ENCODE data around the gene PKD2L2. TPM values are rescaled to one million over a fixed set of nuclear protein-coding genes. Genes with fewer than 3 reads are reported as not detected.
"Not testable (repeated sequence)": the region's sequence is repeated elsewhere in the genome, so short reads cannot be mapped to it uniquely, and the experiment has no call there.

Gene PKD2L2
- total RNA-seq, 1 experiment from 2014 or later = not detected

- in situ Hi-C loops (cut with HindIII; ENCODE audit: low pct_unique_long_range_greater_than_20kb, low sequenced_read_pairs) = no loop called here
- no peak for DNase-seq (ENCODE audit: low read depth)
Observed at GRCh38 chr5:137937994-137938750, 48.9 kb downstream of the PKD2L2 start.

- no peak for DNase-seq (ENCODE audit: low read depth)
- in situ Hi-C loops (cut with HindIII; ENCODE audit: low pct_unique_long_range_greater_than_20kb, low sequenced_read_pairs) = no loop called here
Observed at GRCh38 chr5:137938751-137939143, 49.5 kb downstream of the PKD2L2 start.

DNA sequence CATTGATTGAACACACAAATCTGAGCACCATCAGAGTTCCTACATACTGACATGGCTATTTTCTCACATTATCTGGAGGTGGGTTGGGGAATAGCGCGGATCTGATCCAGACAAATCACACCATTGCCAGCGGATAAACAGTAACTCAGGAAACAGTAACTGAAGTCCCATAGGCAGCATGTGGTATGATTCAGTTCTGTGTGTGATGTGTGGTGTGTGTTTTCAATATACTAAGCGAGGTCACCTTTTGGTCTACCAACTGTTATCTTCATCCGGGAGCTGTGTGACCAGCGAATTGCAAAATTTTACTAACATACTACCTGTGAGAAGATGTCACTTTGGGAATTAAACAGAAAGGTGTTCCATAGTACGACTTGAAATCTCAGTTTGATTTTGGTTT lies 50.1 kb downstream of the PKD2L2 start:
- no peak for DNase-seq (ENCODE audit: low read depth)
- in situ Hi-C loops (cut with HindIII; ENCODE audit: low pct_unique_long_range_greater_than_20kb, low sequenced_read_pairs) = no loop called here

DNA sequence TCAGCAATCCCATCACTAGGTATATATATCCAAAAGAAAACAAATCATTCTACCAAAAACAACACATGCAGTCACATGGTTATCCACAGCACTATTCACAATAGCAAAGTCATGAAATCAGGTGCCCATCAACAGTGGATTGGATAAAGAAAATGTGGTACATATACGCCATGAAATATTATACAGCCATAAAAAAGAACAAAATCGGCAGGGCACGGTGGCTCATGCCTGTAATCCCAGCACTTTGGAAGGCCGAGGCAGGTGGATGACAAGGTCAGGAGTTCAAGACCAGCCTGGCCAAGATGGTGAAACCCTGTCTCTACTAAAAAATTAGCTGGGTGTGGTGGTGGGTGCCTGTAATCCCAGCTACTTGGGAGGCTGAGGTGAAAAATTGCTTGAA lies 55.0 kb downstream of the PKD2L2 start:
- DNase-seq (ENCODE audit: low read depth); in situ Hi-C loops (cut with HindIII; ENCODE audit: low pct_unique_long_range_greater_than_20kb, low sequenced_read_pairs): not testable (repeated sequence)

DNA sequence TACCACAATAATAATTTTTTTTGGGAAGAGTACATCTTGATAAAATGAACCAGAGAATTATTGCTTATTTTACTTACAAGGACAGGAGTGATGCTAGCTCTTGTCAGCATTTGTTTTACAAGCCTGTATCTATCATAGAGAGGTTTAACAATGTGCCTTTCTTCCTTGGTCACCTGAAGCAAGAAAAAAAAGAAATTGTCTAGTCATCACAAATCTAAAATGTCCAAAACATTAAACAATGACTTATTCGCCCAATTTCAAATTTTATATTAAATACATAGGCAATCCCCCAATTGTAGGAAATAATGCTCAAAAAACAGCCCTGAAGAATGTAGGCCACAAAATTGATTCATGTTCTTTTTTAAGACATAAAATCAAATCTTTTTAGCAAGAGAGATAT lies 56.6 kb downstream of the PKD2L2 start:
- in situ Hi-C loops (cut with HindIII; ENCODE audit: low pct_unique_long_range_greater_than_20kb, low sequenced_read_pairs) = no loop called here
- no peak for DNase-seq (ENCODE audit: low read depth)

GRCh38 chr5:137954131-137954879 lies 65.0 kb downstream of the PKD2L2 start:
- in situ Hi-C loops (cut with HindIII; ENCODE audit: low pct_unique_long_range_greater_than_20kb, low sequenced_read_pairs) = no loop called here
- DNase-seq (ENCODE audit: low read depth) = peak; percentile 63

GRCh38 chr5:137957948-137958347 lies 68.7 kb downstream of the PKD2L2 start:
- no peak for DNase-seq (ENCODE audit: low read depth)
- in situ Hi-C loops (cut with HindIII; ENCODE audit: low pct_unique_long_range_greater_than_20kb, low sequenced_read_pairs) = no loop called here

- no peak for DNase-seq (ENCODE audit: low read depth)
- in situ Hi-C loops (cut with HindIII; ENCODE audit: low pct_unique_long_range_greater_than_20kb, low sequenced_read_pairs) = no loop called here
Observed at GRCh38 chr5:137959488-137959887, 70.2 kb downstream of the PKD2L2 start.

GRCh38 chr5:137960141-137960540 lies 70.9 kb downstream of the PKD2L2 start:
- DNase-seq (ENCODE audit: low read depth) = no peak
- in situ Hi-C loops (cut with HindIII; ENCODE audit: low pct_unique_long_range_greater_than_20kb, low sequenced_read_pairs) = no loop called here

- DNase-seq (ENCODE audit: low read depth) = peak; percentile 20
- in situ Hi-C loops (cut with HindIII; ENCODE audit: low pct_unique_long_range_greater_than_20kb, low sequenced_read_pairs) = no loop called here
Observed at GRCh38 chr5:137960819-137961218, 71.6 kb downstream of the PKD2L2 start.

DNA sequence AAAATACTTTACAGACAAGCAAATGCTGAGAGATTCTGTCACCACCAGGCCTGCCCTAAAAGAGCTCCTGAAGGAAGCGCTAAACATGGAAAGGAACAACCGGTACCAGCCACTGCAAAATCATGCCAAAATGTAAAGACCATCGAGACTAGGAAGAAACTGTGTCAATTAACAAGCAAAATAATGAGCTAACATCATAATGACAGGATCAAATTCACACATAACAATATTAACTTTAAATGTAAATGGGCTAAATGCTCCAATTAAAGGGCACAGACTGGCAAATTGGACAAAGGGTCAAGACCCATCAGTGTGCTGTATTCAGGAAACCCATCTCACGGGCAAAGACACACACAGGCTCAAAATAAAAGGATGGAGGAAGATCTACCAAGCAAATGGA lies 81.1 kb downstream of the PKD2L2 start:
- in situ Hi-C loops (cut with HindIII; ENCODE audit: low pct_unique_long_range_greater_than_20kb, low sequenced_read_pairs); DNase-seq (ENCODE audit: low read depth): not testable (repeated sequence)

- in situ Hi-C loops (cut with HindIII; ENCODE audit: low pct_unique_long_range_greater_than_20kb, low sequenced_read_pairs) = no loop called here
- no peak for DNase-seq (ENCODE audit: low read depth)
Observed at GRCh38 chr5:137975208-137975607, 86.0 kb downstream of the PKD2L2 start.

DNA sequence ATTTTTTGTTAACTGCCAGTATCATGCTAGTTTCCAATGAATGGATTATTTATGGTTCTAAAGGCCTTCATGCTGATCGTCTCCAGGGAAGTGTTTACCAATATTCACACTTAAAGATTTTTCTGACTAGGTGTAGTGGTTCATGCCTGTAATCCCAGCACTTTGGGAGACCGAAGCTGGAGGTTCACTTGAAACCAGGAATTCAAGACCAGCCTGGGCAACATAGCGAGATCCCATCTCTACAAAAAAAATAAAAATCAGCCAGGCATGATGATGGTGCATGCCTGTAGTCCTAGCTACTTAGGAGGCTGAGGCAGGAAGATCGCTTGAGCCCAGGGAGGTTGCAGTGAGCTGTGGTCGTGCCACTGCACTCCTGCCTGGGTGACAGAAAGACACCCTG lies 100.2 kb downstream of the PKD2L2 start:
- DNase-seq (ENCODE audit: low read depth) = no peak
- in situ Hi-C loops (cut with HindIII; ENCODE audit: low pct_unique_long_range_greater_than_20kb, low sequenced_read_pairs) = no loop called here

Other genes with a start within 250 kb of the PKD2L2 start
- not detected in 2 replicates for gene KLHL3, start 153.4 kb upstream of the PKD2L2 start, total RNA-seq (2014; rRNA removed; shearing (Covaris generic); ENCODE audit: low replicate concordance)
- gene HNRNPA0, start 135.1 kb upstream of the PKD2L2 start, total RNA-seq (2014; rRNA removed; shearing (Covaris generic); ENCODE audit: low replicate concordance) = 50.5 and 51.7 TPM in 2 replicates
- not detected in 2 replicates for gene MYOT, start 21.6 kb upstream of the PKD2L2 start, total RNA-seq (2014; rRNA removed; shearing (Covaris generic); ENCODE audit: low replicate concordance)
- 4.4 and 6.0 TPM in 2 replicates for gene FAM13B, start 143.6 kb downstream of the PKD2L2 start, total RNA-seq (2014; rRNA removed; shearing (Covaris generic); ENCODE audit: low replicate concordance)
- not detected in 2 replicates for gene WNT8A, start 194.6 kb downstream of the PKD2L2 start, total RNA-seq (2014; rRNA removed; shearing (Covaris generic); ENCODE audit: low replicate concordance)
- gene NME5, start 250.0 kb downstream of the PKD2L2 start, total RNA-seq (2014; rRNA removed; shearing (Covaris generic); ENCODE audit: low replicate concordance) = not detected in 2 replicates